Activated CD4-positive, CD25-positive, alpha-beta regulatory T cell treated with anti-CD3 and anti-CD28 coated beads, Interleukin-2, amount 50 U/mL, for 16 hours (primary cell): ENCODE measurements around the gene OPN5.

ENCODE experiments used
- DNase-seq: peaks from one replicate; pipeline ENCODE4 v3.0.0-alpha.2; 2020; ENCODE audit warnings: low read depth, low spot score

The OPN5 gene

DNA sequence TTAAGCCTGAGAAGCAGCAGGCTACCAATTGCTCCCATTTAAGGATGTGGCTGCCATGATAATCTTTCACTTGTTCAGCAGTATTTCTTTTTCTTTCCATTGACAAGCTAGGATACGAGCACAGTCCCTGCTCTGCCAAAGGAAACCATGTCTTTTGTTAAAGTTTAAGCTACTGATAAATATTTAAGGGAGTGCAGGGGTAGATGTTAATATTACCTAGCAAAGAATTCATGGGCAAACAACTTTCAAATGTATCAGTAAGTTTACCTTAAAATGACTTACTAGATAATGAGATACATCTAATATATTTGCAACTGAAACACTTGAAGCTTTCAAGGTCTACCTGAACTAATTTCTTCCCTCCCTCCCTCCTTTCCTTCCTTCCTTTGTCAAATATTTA lies 77.3 kb downstream of the OPN5 start:
- DNase-seq = no peak

DNA sequence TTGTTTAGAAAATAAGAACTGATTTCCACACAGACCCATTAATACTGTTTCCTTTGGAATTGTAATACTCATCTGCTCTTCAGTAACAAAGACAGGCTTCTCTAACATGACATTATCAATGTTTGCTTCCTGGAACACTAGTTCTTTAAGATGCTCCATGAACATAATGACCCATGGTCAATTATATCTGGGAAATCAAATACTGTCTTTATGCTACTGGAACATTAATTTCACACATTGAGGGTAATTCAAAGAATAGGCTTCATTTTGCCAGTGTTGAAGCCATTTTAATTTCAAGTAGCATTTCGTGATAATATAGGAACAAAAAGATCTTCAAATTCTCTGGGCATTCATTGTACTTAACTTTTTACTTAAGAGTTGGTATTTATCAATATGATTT lies 80.9 kb downstream of the OPN5 start:
- DNase-seq = no peak

- DNase-seq = no peak
Observed at GRCh38 chr6:47865206-47865605, 83.4 kb downstream of the OPN5 start.

DNA sequence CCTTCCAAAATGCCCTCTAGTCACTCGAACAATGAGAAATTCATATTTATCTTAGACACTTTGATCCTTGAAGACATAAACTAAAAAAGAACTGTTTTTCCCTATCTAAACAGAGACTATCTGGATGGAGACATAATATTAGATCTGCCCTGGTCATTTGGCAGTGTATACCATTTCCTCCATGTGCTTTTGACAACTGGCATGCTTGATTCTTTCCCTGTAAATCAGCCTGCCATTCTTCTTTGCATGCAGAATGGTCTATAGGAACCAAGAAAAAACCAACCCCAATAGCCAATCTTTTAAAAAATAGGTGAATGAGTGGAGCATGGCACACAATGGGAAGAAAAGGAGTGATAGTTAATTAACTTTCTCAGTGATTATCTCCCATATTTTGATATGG lies 93.8 kb downstream of the OPN5 start:
- DNase-seq = no peak
